K562 (cell line): Measurements from ENCODE around the gene SPATS2. TPM values are rescaled to one million over a fixed set of nuclear protein-coding genes. Genes with fewer than 3 reads are reported as not detected.

Source experiments
- CBX2 ChIP-seq: fragments of 200-600 bp; sonication (generic); IDR thresholded peaks from one replicate; pipeline ENCODE4 v1.6.1; 2012; ENCODE audit warnings: mild to moderate bottlenecking, low read length, inconsistent platforms; ENCODE audit not compliant: insufficient read depth, poor library complexity, severe bottlenecking
- CEBPG ChIP-seq, 3 experiments: fragments of 200-800 bp in 1 of 3; sonication (Bioruptor generic) in 1 of 3; sonication (generic) in 1 of 3; formaldehyde crosslinking in 1 of 3; IDR thresholded peaks in 2 of 3; conservative IDR thresholded peaks in 1 of 3; 2 replicates each; pipeline versions ENCODE4 v1.6.1 to v1.8.0; 2016 to 2022; ENCODE audit warnings: missing compliant biosample characterization in 2 of 3, missing genetic modification characterization in 2 of 3, mild to moderate bottlenecking in 1 of 3, missing genetic modification reagents in 1 of 3
- CREB1 ChIP-seq, 2 experiments: sonication (generic) in 1 of 2; formaldehyde crosslinking in 1 of 2; IDR thresholded peaks; 2 replicates each; pipeline versions ENCODE4 v1.6.1 to v1.8.0; 2012 to 2022; ENCODE audit warnings: inconsistent platforms in 1 of 2, mild to moderate bottlenecking in 1 of 2, missing genetic modification reagents in 1 of 2, moderate library complexity in 1 of 2
- DDX20 ChIP-seq: fragments of 450-650 bp; IDR thresholded peaks from 2 replicates; pipeline ENCODE4 v1.6.1; 2016; ENCODE audit warnings: missing genetic modification characterization, low read depth, mild to moderate bottlenecking, missing compliant biosample characterization, moderate library complexity
- EGR1 ChIP-seq: fragments of 450-650 bp; conservative IDR thresholded peaks from 2 replicates; pipeline ENCODE4 v1.6.1; 2017; ENCODE audit warnings: mild to moderate bottlenecking
- HMGN3 ChIP-seq: IDR thresholded peaks from 2 replicates; pipeline ENCODE4 v1.6.1; 2011; ENCODE audit warnings: borderline replicate concordance, low read depth, mild to moderate bottlenecking, mixed read lengths, low read length; ENCODE audit not compliant: insufficient read length; ENCODE audit errors: extremely low read depth
- MXI1 ChIP-seq: IDR thresholded peaks from 2 replicates; pipeline ENCODE4 v1.6.1; 2011; ENCODE audit warnings: low read depth, mild to moderate bottlenecking, improper control_type of control experiment, low read length
- PRMT5 ChIP-seq: sonication (generic); formaldehyde crosslinking; IDR thresholded peaks from 2 replicates; pipeline ENCODE4 v1.5.0; 2020; ENCODE audit warnings: missing genetic modification reagents
- ZBTB7A ChIP-seq: IDR thresholded peaks from 2 replicates; pipeline ENCODE4 v1.6.1; 2011; ENCODE audit warnings: low read depth, mild to moderate bottlenecking, low read length, moderate library complexity, borderline replicate concordance; ENCODE audit not compliant: control insufficient read depth
- ZNF217 ChIP-seq: sonication (generic); formaldehyde crosslinking; IDR thresholded peaks from 2 replicates; pipeline ENCODE4 v1.8.0; 2022; ENCODE audit warnings: mild to moderate bottlenecking, missing genetic modification reagents
- ZNF586 ChIP-seq: fragments of 450-650 bp; formaldehyde crosslinking; conservative IDR thresholded peaks from 2 replicates; pipeline ENCODE4 v1.4.0; 2020; ENCODE audit warnings: mild to moderate bottlenecking, moderate library complexity
- polyA plus RNA-seq, 8 experiments: library from polyadenylated mRNA; depleted of rRNA in 4 of 8; stranded (reverse) in 5 of 8; unstranded in 3 of 8; fragments of >200 nt; fragmentation: Nextera tagmentation in 2 of 8; fragmentation: Illumina TruSeq in 1 of 8; extraction: Ambion mirVana in 2 of 8; extraction: Trizol in 1 of 8; gene quantifications; 2 replicates each; pipeline versions ENCODE4 v1.2.1 to v1.2.3, GENCODE V29; 2011 to 2014; ENCODE audit warnings: inconsistent platforms in 1 of 8, missing spikeins in 1 of 8
- total RNA-seq, 7 experiments: library from RNA; depleted of rRNA in 6 of 7; stranded (reverse); fragments of >200 nt in 6 of 7; fragmentation: Illumina TruSeq in 2 of 7; extraction: Trizol in 2 of 7; gene quantifications; 2 replicates each; pipeline versions ENCODE4 v1.2.1 to v1.2.3, GENCODE V29; 2011 to 2021; ENCODE audit warnings: low replicate concordance in 1 of 7
- TF ChIP-seq, protein P1 (sequence below), 3 experiments: fragments of 200-800 bp in 1 of 3; fragments of 250-450 bp in 1 of 3; fragments of 450-650 bp in 1 of 3; sonication (Bioruptor Pico) in 1 of 3; sonication (Bioruptor generic) in 1 of 3; formaldehyde crosslinking in 1 of 3; IDR thresholded peaks; 2 replicates each; pipeline versions ENCODE4 v1.6.1 to v1.8.0; 2016 to 2022; ENCODE audit warnings: mild to moderate bottlenecking in 2 of 3, missing genetic modification characterization in 2 of 3, missing compliant biosample characterization in 1 of 3, moderate library complexity in 1 of 3
- TF ChIP-seq, protein P2 (sequence below): fragments of 450-650 bp; IDR thresholded peaks from 2 replicates; pipeline ENCODE4 v1.7.1; 2018; ENCODE audit warnings: mild to moderate bottlenecking, low read depth; ENCODE audit not compliant: partially characterized antibody

SPATS2 gene
- total and polyA plus RNA-seq, 9 of the 15 experiments (the other 6 are each of a cell fraction or from before 2014, with no cell fraction given), result 5.4 to 48.2 (median 17.5) TPM

DNA sequence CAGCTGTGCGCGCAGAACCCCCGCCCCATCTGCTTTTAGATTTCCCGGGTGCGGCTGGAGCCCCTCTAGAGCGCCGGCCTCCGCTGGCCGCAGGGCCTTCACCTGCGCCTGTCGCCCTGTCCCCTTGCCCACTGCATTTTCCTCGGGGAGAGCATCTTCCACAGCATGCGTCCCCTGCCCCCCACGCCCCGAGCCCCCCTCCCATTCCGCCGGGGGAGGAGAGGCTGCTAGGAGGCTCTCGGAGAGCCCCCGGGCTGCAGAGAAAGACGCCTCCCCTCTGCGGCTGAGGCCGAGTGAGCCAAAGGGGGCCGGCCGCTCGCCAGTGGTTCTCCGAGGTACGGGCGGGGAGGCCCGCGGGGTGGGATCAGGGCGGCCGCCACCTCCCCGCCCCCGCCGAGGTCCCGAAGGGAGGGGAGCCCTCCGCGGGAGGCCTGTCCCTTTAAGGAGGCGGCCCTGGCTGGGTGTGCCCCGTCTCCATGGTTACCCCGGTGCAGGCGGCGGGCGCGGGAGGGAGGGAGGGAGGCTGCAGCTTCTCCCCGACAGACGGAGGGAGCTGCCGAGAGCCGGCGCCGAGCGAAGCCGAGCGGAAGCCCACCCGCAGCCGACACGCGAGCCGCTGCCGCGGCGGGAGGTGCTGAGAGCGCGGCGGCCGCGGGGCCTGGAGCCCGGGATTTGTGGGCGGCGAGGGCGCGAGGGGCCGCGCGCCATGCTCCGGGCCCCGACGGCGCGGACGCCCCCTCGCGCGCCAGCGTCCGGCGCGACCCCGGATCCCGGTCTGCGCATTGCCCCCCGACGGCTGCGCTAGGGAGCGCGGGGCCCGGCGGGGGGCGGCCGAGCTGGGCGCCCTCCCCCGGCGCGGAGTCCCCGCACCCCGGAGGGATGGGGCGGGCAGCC lies 171.5 kb downstream of the SPATS2 start, which contains the start of gene KCNH3 (continued):
- TF ChIP-seq, protein P1, sequence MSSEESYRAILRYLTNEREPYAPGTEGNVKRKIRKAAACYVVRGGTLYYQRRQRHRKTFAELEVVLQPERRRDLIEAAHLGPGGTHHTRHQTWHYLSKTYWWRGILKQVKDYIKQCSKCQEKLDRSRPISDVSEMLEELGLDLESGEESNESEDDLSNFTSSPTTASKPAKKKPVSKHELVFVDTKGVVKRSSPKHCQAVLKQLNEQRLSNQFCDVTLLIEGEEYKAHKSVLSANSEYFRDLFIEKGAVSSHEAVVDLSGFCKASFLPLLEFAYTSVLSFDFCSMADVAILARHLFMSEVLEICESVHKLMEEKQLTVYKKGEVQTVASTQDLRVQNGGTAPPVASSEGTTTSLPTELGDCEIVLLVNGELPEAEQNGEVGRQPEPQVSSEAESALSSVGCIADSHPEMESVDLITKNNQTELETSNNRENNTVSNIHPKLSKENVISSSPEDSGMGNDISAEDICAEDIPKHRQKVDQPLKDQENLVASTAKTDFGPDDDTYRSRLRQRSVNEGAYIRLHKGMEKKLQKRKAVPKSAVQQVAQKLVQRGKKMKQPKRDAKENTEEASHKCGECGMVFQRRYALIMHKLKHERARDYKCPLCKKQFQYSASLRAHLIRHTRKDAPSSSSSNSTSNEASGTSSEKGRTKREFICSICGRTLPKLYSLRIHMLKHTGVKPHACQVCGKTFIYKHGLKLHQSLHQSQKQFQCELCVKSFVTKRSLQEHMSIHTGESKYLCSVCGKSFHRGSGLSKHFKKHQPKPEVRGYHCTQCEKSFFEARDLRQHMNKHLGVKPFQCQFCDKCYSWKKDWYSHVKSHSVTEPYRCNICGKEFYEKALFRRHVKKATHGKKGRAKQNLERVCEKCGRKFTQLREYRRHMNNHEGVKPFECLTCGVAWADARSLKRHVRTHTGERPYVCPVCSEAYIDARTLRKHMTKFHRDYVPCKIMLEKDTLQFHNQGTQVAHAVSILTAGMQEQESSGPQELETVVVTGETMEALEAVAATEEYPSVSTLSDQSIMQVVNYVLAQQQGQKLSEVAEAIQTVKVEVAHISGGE (CRISPR knock-in tag; IDR thresholded peaks at IDR 0.05), result no peak
- TF ChIP-seq CBX2 (no peak), CREB1 (IDR thresholded peaks at IDR 0.05) (no peak), CREB1 (CRISPR knock-in tag; IDR thresholded peaks at IDR 0.05) (no peak), HMGN3 (peak; percentile 10), ZNF586 (CRISPR knock-in tag) (no peak), ZBTB7A (no peak), ZNF217 (CRISPR knock-in tag) (no peak), MXI1 (0 out of 2 replicates have a peak, but pooled peaks have one; percentile 30), DDX20 (tag) (no peak), EGR1 (peak; percentile 65), PRMT5 (CRISPR knock-in tag) (no peak), CEBPG (CRISPR knock-in tag; IDR thresholded peaks at IDR 0.05) (no peak), CEBPG (tag; conservative IDR thresholded peaks at IDR 0.05 in 1 of 2, IDR thresholded peaks at IDR 0.05 in 1 of 2) (no peak)
- TF ChIP-seq, protein P2, sequence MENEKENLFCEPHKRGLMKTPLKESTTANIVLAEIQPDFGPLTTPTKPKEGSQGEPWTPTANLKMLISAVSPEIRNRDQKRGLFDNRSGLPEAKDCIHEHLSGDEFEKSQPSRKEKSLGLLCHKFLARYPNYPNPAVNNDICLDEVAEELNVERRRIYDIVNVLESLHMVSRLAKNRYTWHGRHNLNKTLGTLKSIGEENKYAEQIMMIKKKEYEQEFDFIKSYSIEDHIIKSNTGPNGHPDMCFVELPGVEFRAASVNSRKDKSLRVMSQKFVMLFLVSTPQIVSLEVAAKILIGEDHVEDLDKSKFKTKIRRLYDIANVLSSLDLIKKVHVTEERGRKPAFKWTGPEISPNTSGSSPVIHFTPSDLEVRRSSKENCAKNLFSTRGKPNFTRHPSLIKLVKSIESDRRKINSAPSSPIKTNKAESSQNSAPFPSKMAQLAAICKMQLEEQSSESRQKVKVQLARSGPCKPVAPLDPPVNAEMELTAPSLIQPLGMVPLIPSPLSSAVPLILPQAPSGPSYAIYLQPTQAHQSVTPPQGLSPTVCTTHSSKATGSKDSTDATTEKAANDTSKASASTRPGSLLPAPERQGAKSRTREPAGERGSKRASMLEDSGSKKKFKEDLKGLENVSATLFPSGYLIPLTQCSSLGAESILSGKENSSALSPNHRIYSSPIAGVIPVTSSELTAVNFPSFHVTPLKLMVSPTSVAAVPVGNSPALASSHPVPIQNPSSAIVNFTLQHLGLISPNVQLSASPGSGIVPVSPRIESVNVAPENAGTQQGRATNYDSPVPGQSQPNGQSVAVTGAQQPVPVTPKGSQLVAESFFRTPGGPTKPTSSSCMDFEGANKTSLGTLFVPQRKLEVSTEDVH, result no peak
